ENCODE measurements around the gene CPED1. TPM values are rescaled to one million over a fixed set of nuclear protein-coding genes. Genes with fewer than 3 reads are reported as not detected.
"Not testable (repeated sequence)": the region's sequence is repeated elsewhere in the genome, so short reads cannot be mapped to it uniquely, and the experiment has no call there.

The CPED1 gene
- total RNA-seq, 2 donors from 2014 or later = not detected

- ATAC-seq (no peak), DNase-seq (ENCODE audit: low spot score in 2 of 2) (no peak)
- no peak overlapping the region for H3K27ac Mint-ChIP-seq
- no peaks in the 10 kb centered on the region for H3K9me3 Mint-ChIP-seq
- no peaks in the 10 kb centered on the region for H3K36me3 Mint-ChIP-seq
Observed at GRCh38 chr7:121205777-121206176, 217.3 kb downstream of the CPED1 start.

- H3K36me3 Mint-ChIP-seq = no peaks in the 10 kb centered on the region
Observed at GRCh38 chr7:121211253-121211652, 222.7 kb downstream of the CPED1 start.

GRCh38 chr7:121212036-121212435, 223.5 kb downstream of the CPED1 start:
- Mint-ChIP-seq H3K36me3 (no peaks in the 10 kb centered on the region), H3K27ac (no peak overlapping the region), H3K9me3 (no peaks in the 10 kb centered on the region)
- ATAC-seq (no peak), DNase-seq (ENCODE audit: low spot score in 2 of 2) (no peak)

More at GRCh38 chr7:121211253-121211652, 222.7 kb downstream of the CPED1 start:
- no peak for ATAC-seq
- DNase-seq (ENCODE audit: low spot score in 2 of 2) = no peak
- Mint-ChIP-seq H3K27ac (no peak overlapping the region), H3K9me3 (no peaks in the 10 kb centered on the region)

- DNase-seq (ENCODE audit: low spot score in 2 of 2) (no peak), ATAC-seq (no peak)
- Mint-ChIP-seq H3K36me3 (no peaks in the 10 kb centered on the region), H3K27ac (no peak overlapping the region), H3K9me3 (no peaks in the 10 kb centered on the region)
Observed at GRCh38 chr7:121214657-121215056, 226.1 kb downstream of the CPED1 start.

DNA sequence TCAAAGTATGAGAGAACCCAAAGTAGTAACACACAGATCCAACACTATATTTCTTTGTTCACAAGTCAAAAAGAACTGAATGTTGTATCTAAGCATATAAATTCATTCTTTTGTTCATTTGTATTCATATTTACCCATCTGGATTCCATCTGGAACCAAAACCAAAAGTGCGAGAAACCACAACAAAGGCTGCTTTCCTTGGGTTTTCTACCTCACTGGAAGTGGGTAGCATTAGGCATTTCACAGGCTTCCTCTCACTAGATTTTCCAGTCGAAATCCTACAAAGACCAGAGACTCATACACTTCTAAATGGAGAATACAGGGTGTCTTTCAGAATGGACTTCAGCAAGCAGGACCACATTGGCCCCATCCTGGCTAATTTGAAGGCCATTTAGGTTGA, 230.5 kb downstream of the CPED1 start:
- Mint-ChIP-seq H3K9me3 (peaks cover 4 to 9% of the 10 kb centered on the region in 2 donors), H3K27ac (no peak overlapping the region), H3K36me3 (no peaks in the 10 kb centered on the region)
- DNase-seq (ENCODE audit: low spot score in 2 of 2) (no peak), ATAC-seq (no peak)

GRCh38 chr7:121221108-121221507, 232.6 kb downstream of the CPED1 start:
- DNase-seq (ENCODE audit: low spot score in 2 of 2); ATAC-seq; H3K36me3 Mint-ChIP-seq; H3K27ac Mint-ChIP-seq: not testable (repeated sequence)
- H3K9me3 Mint-ChIP-seq = peaks cover 9 to 11% of the 10 kb centered on the region in 2 donors

DNA sequence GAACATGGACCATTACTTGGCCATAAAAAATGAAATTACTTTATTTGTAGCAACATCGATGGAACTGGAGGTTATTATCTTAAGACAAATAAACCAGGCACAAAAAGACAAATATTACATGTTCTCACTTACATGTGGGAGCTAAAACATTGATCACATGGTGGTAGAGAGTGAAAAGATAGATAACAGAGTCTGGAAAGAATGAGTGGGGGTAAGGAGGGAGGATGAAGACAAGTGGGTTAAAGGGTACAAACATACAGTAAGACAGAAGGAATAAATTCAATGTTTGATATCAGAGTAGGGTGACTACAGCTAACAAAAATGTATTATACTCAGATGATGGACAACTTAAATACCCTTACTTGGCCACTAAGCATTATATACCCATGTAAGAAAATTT, 240.3 kb downstream of the CPED1 start:
- H3K9me3 Mint-ChIP-seq = peaks cover 0 to 10% of the 10 kb centered on the region in 2 donors
- no peaks in the 10 kb centered on the region for H3K36me3 Mint-ChIP-seq
- no peak overlapping the region for H3K27ac Mint-ChIP-seq
- DNase-seq (ENCODE audit: low spot score in 2 of 2) (no peak), ATAC-seq (no peak)

DNA sequence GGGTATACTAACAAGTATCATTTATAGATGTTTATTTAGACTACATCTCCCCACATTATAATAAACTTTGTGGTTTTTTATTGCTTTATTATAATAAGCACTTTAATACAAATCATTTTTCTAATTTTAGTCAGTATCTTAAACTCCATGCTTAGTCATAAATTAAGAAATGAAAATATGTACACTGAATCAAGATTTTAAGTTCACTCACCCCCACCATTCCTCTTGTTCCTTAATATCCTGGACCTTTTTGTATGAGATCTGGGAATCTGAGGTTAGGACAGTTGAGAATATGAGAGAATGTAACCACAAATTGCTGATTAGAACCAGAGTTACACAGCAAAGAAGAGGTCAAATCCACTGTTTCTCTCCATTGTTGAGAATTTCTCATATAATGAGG, 246.7 kb downstream of the CPED1 start:
- ATAC-seq (no peak), DNase-seq (ENCODE audit: low spot score in 2 of 2) (no peak)
- no peaks in the 10 kb centered on the region for H3K36me3 Mint-ChIP-seq
- no peak overlapping the region for H3K27ac Mint-ChIP-seq
- no peaks in the 10 kb centered on the region for H3K9me3 Mint-ChIP-seq

DNA sequence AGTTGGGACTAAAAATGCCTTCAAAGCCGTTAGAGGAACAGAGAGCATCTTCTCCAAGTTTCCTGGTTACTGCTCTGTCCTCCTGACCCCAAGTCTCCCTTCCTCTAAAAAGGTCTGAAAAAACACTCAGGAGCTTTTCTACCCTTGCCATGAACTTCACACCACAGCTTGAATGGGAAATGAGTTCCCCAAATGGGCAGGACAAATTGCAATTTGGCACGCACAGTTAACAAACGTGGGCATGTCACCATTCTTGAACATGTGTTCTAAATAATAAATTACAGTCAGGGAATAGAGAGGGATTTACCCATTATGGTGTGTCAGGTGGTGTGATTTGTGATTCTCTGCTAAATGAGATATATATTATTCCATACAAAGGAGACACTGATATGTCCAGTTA, 249.1 kb downstream of the CPED1 start:
- no peak for ATAC-seq
- Mint-ChIP-seq H3K9me3 (no peaks in the 10 kb centered on the region), H3K27ac (no peak overlapping the region), H3K36me3 (no peaks in the 10 kb centered on the region)
- DNase-seq (ENCODE audit: low spot score in 2 of 2) = no peak

- DNase-seq (ENCODE audit: low spot score in 2 of 2) = no peak
- no peak for ATAC-seq
- peaks cover 0 to 12% of the 10 kb centered on the region in 2 donors for H3K36me3 Mint-ChIP-seq
- H3K9me3 Mint-ChIP-seq = peaks cover 6 to 20% of the 10 kb centered on the region in 2 donors
- H3K27ac Mint-ChIP-seq = no peak overlapping the region
Observed at GRCh38 chr7:121244120-121244870, 255.8 kb downstream of the CPED1 start.

DNA sequence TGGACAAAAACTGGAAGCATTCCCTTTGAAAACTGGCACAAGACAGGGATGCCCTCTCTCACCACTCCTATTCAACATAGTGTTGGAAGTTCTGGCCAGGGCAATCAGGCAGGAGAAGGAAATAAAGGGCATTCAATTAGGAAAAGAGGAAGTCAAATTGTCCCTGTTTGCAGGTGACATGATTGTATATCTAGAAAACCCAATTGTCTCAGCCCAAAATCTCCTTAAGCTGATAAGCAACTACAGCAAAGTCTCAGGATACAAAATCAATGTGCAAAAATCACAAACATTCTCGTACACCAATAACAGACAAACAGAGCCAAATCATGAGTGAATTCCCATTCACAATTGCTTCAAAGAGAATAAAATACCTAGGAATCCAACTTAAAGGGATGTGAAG, 262.9 kb downstream of the CPED1 start:
- Mint-ChIP-seq H3K9me3 (peaks cover 6 to 23% of the 10 kb centered on the region in 2 donors), H3K36me3 (peaks cover 0 to 12% of the 10 kb centered on the region in 2 donors)
- not testable (repeated sequence) for ATAC-seq; DNase-seq (ENCODE audit: low spot score in 2 of 2); H3K27ac Mint-ChIP-seq

- H3K9me3 Mint-ChIP-seq = peaks cover 0 to 17% of the 10 kb centered on the region in 2 donors
- not testable (repeated sequence) for H3K36me3 Mint-ChIP-seq; H3K27ac Mint-ChIP-seq; ATAC-seq; DNase-seq (ENCODE audit: low spot score in 2 of 2)
Observed at GRCh38 chr7:121252523-121253235, 264.2 kb downstream of the CPED1 start.

DNA sequence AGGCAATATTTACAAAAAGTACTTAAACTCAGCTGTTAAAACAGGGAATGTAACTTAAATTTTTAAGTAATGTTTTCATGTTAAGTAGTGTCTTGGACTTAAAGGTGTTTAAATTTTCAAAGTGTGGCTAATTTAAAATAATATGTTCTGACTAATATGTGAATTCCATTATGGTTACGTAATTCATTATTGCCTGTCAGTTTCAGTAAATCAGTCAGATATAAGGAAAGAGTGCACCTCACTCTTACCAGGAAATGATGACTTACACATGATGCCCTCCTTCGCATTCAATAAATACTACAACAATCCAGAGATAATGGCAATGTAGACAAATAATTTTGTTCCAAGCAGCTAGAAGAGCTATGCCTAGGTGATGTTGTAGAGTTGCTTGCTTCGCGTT, 271.3 kb downstream of the CPED1 start:
- Mint-ChIP-seq H3K27ac (no peak overlapping the region), H3K36me3 (no peaks in the 10 kb centered on the region), H3K9me3 (no peaks in the 10 kb centered on the region)
- ATAC-seq = no peak
- no peak for DNase-seq (ENCODE audit: low spot score in 2 of 2)

DNA sequence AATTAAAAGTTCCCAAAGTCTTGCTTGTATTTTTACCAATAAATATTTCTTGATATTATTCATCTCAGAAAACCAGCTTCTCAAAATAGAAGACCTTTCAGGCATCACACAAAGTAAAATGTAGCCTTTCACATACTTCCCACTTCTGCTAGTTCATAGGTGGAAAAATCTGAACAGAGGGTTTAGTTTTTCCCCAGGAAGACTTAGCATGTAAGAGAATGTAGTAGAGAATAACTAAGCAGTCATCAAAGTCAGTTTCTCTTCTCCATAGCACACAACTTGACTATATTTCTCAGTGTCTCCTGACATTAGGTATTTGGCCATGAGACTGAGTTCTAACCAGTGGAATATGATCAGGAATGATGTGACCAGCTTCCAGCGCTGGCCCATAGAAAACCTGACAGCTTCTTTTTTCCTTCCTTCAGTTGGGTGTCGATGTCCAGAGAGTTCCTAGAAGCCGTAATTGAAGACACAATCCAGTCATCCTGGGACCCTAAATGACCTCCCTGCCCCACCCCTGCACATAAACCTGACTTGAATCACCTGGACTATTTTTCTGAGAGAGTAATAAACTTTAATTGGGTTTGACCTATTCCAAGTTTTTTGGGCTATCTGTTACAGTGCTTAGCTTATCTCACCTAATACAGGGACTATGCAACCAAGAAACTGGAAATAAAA, 272.8 kb downstream of the CPED1 start:
- Mint-ChIP-seq H3K9me3 (no peaks in the 10 kb centered on the region), H3K27ac (no peak overlapping the region), H3K36me3 (no peaks in the 10 kb centered on the region)
- no peak for ATAC-seq
- DNase-seq (ENCODE audit: low spot score in 2 of 2) = no peak

GRCh38 chr7:121262221-121262620, 273.7 kb downstream of the CPED1 start:
- ATAC-seq (no peak), DNase-seq (ENCODE audit: low spot score in 2 of 2) (no peak)
- H3K9me3 Mint-ChIP-seq = no peaks in the 10 kb centered on the region
- no peaks in the 10 kb centered on the region for H3K36me3 Mint-ChIP-seq
- H3K27ac Mint-ChIP-seq = no peak overlapping the region

DNA sequence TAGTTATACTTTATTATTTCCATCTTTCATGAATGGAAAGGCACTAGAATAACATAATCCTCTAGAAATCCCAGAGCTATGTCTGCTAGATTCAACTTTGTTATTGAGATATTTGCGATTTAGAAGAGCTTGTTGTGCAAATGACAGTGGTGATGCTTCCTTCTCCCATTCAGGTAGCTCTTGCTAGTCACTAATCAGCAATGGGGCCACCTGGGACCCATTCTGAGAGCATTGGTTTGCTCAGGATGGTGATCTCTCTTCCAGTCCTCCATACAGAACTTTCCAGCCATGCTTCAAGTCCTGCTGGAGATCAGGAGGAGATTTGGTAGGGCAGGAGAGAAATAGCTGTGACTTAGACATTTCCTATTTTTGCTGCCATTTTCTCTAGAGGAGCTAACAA, 274.5 kb downstream of the CPED1 start:
- H3K9me3 Mint-ChIP-seq = no peaks in the 10 kb centered on the region
- H3K27ac Mint-ChIP-seq = no peak overlapping the region
- no peaks in the 10 kb centered on the region for H3K36me3 Mint-ChIP-seq
- ATAC-seq (no peak), DNase-seq (ENCODE audit: low spot score in 2 of 2) (no peak)

GRCh38 chr7:121266307-121266894, 277.9 kb downstream of the CPED1 start:
- no peak overlapping the region for H3K27ac Mint-ChIP-seq
- DNase-seq (ENCODE audit: low spot score in 2 of 2) (no peak), ATAC-seq (no peak)
- H3K36me3 Mint-ChIP-seq = no peaks in the 10 kb centered on the region
- H3K9me3 Mint-ChIP-seq = no peaks in the 10 kb centered on the region

All from activated naive CD4-positive, alpha-beta T cell treated with anti-CD3 and anti-CD28 coated beads, Interleukin-2, amount 50 U/mL, for 72 hours (primary cell).